GM13977 (cell line): ENCODE data around the gene OPCML.

Experiments used
- DNase-seq: peaks from one replicate; pipeline ENCODE4 v3.0.0; 2012; ENCODE audit warnings: low spot score
- in situ Hi-C: fragments of 300-500 bp; cut with MboI; formaldehyde crosslinking; loops from one replicate; pipeline ENCODE4 v1.12.0; 2022; ENCODE audit warnings: low sequenced_read_pairs, low pct_unique_long_range_greater_than_20kb, mixed read lengths, inconsistent platforms; ENCODE audit not compliant: unreplicated experiment
- TF ChIP-seq, protein P1 (sequence below): IDR thresholded peaks from 2 replicates; pipeline ENCODE4 v1.5.1; 2012; ENCODE audit warnings: mild to moderate bottlenecking, control low read depth; ENCODE audit not compliant: insufficient read depth; ENCODE audit errors: extremely low read depth, missing control alignments

OPCML gene

DNA sequence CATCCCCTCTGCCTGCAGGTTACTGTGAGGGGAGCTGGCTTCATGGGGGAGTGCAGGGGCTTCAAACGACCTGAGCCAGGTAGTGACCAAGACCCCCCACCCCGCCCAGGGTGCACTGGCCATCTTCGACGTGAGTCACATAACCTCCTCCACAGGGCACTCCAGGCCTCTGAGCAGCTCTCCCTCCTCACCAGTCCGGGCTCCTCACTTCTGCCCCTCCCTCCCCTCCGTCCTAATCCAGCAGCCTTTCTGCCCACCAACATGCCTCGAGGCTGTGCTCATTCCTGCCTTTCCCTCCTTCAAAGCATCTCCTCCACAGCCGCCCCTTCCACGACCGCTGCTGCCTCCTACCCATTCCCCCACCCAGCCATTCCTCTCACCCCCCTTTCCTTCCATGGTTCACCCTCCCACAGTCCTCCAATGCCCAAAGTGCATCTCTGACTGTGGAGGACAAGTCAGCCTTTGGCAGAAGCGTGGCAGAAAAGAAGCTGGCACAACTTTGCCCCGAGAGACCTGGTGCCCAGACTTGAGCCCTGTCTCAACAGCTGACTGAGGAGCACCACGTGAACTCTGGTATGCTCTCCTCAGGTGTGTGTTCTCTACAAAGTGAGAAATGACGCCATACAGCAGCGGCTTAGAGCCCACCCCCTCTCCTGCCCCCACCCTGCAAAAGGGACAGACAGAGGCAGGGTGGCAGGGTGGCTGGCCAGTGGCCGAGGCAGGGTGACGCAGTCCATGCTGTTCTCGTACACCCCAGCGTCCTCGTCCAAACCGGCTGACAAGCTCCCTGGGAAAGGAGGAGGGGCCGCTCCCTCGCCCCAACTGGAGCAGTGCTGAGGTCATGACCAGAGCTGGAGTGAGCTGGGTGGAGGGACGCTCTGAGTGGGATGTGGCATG, 30.4 kb downstream of the OPCML start:
- no peak for DNase-seq
- in situ Hi-C loops = no loop called here
- TF ChIP-seq, protein P1, sequence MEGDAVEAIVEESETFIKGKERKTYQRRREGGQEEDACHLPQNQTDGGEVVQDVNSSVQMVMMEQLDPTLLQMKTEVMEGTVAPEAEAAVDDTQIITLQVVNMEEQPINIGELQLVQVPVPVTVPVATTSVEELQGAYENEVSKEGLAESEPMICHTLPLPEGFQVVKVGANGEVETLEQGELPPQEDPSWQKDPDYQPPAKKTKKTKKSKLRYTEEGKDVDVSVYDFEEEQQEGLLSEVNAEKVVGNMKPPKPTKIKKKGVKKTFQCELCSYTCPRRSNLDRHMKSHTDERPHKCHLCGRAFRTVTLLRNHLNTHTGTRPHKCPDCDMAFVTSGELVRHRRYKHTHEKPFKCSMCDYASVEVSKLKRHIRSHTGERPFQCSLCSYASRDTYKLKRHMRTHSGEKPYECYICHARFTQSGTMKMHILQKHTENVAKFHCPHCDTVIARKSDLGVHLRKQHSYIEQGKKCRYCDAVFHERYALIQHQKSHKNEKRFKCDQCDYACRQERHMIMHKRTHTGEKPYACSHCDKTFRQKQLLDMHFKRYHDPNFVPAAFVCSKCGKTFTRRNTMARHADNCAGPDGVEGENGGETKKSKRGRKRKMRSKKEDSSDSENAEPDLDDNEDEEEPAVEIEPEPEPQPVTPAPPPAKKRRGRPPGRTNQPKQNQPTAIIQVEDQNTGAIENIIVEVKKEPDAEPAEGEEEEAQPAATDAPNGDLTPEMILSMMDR = no peak

DNA sequence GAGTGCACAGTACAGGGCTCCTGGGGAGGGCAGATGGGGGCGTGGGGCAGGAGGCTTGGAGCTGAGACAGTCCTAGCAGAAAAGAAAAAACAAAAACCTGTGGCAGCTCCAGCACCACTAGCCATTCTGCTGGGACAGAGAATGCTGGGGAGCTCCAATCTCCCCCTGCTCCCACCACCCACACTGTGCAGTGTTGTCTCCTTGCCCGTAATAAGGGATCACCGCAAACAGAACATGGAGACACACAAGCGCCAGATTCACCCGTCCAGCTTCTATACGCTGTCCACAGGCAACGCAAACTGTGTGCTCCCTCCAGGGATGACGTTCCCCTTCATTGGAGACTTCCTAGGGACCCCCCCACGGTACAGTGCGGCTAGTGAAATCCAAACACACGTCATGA, 31.4 kb downstream of the OPCML start:
- DNase-seq = no peak
- in situ Hi-C loops = no loop called here
- TF ChIP-seq, protein P1 = no peak

DNA sequence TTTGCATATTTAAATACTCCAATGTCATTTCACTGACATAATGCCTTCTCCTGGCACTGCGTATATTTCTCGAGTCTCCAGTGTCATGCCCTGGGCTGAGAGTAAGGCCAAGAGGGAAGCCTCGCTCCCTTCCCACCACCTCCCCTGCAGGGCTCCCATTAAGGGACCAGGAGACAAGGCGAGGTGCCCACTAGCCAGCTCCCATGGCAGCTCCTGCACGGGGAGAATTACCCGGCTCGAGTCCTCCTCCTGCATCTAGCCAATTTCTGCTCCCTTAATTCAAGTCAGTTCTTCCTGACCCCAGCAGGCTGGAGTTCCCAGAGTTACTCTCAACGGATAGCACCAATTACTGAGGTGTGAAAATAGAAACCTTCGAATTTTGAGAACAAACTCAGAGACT, 31.9 kb downstream of the OPCML start:
- TF ChIP-seq, protein P1 = no peak

DNA sequence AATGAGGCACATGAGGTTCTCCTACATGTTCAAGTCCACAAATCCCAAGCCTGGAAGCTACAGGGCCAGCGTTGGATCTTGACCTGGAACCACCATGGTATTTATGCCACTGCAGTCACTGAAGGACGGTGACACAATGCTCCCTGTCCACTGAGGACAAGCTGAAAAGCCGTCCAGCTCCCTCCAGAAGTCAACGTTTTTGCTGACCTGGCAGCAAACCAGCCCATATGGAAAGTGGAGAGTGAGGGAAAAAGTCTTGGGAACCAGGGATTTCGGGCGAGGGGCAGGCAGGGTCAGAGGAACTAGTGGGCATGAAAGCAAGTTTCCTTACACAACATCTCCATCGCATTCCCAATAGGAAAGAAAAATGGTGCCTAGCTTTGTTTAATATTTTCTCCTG, 33.3 kb downstream of the OPCML start:
- DNase-seq = no peak
- in situ Hi-C loops = no loop called here
- TF ChIP-seq, protein P1 = no peak

More for the DNA sequence above, 31.9 kb downstream of the OPCML start:
- in situ Hi-C loops = no loop called here
- no peak for DNase-seq

DNA sequence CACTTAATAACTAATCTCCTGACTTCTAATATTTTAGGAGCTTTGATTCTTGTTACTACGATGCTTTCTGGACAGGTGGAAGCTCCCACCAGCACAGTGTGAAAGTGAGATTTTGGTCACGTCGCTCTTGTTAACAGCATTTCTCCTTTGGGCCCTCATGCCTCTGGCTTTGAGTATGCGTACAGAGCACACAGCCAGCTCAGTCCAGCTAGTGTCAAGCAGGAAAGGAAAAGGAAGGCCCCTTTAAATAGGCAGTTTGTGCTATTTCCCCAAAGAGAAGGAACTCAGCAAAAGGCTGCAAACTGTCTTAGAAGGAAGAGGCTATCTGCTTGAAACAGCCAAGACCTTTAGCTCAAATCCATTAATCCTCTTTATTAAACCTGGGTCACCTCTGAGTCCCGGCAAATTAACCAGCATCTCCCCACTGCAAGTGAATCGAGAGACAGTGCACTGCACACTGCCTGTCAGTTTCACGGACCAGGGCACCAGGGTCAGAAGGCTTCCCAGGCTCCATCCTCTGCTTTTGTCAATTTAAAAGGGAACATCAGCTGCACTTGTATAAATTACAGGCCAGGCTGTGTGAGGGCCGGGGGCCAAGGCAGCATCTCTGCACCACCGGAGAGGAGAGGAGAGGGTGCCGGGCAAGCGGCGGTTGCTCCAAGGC, 34.7 kb downstream of the OPCML start:
- in situ Hi-C loops = no loop called here
- TF ChIP-seq, protein P1 = no peak
- DNase-seq = no peak

DNA sequence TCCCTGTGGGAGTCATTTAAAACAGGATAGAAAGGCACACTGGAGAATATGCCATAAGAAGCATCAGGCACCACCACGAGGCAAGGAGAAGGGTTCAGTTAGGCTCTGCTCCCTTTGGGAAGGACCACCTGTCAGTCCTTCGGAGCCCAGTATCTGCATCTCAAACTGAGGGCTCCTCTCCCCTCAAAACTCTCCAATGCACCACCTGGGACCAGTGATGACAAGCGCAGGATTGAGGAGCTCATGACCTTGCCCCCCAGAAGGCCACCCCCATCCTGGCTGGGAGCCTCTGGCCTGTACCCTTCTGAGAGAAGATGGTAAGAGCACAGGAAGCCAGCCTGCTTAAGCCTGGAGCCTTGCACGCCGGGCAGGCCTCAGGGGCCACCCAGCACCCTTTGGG, 39.4 kb downstream of the OPCML start:
- TF ChIP-seq, protein P1 = no peak
- DNase-seq = no peak
- in situ Hi-C loops = no loop called here
